ENCODE results near the gene SOCS2.
"Not testable (repeated sequence)": the region's sequence is repeated elsewhere in the genome, so short reads cannot be mapped to it uniquely, and the experiment has no call there.

Gene SOCS2

DNA sequence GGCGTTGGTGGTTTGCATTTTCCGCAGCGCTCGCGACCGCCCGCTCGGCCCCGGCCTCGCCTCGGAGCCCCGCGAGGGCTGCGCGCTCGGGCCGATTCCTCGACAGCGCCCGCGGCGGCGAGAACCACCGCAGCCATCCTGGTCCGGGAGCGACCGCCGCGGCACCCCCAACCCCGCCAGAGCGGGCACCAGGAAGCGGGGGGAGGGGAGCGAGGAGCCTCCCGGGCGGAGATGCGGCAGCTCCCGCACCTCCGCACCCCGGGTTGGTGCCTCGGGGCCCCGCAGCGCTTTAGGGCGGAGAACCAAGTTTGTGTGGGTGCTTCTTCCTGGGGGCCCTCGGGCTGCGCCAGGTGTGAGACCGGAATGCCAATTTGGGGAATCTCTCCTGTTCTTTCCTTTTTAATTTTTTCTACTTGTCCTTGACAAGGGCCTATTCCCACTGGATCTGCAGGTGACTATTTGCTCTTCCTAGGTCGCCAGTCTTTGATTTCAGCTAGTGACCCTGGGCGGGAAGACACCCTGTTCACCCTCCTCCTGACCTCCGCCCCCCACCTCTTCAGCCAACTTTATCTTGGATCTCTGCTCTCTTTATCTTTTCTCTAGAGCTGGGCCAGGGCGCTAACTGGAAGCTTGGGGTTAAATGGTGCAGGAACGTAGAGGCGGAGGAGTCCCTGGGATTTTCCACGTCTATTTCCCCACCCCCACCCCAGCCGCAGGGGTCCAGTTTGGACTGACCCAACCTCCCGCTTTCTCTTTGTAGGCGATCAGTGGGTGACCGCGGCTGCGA is at the start of gene SOCS2:
Gene SOCS2, plus strand, starts transcription at position 751 of the 787 bp plus-strand sequence. CDS start 223 bp downstream, outside the sequence.
- no peak for FAIRE-seq

- FAIRE-seq: no peak
Measured at GRCh38 chr12:93524386-93525133, 47.9 kb upstream of the SOCS2 start.

- FAIRE-seq: no peak
Measured at GRCh38 chr12:93526786-93527428, 45.6 kb upstream of the SOCS2 start.

DNA sequence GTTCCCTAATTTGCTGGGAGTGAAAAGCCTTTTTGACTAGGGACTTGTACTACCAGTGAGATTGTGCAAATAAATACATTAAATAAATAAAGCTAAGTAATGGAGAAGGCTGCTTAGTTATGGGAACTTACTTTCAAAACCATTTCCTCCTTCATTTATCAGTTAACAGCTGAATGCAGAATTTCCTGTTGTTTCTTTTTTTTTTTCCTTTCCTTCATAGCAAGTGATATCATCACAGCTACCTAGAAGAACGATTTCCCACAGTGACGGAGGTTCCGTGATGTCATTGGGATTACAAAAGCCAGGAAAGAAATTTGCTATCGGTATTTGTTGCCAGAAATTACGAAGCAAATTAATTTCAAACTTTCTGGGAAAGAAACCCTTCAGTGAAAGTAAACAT is 42.1 kb upstream of the SOCS2 start:
- no peak for FAIRE-seq

- no peak for FAIRE-seq
Measured at GRCh38 chr12:93533310-93533709, 39.2 kb upstream of the SOCS2 start.

- FAIRE-seq: no peak
Measured at GRCh38 chr12:93536111-93536765, 36.2 kb upstream of the SOCS2 start.

DNA sequence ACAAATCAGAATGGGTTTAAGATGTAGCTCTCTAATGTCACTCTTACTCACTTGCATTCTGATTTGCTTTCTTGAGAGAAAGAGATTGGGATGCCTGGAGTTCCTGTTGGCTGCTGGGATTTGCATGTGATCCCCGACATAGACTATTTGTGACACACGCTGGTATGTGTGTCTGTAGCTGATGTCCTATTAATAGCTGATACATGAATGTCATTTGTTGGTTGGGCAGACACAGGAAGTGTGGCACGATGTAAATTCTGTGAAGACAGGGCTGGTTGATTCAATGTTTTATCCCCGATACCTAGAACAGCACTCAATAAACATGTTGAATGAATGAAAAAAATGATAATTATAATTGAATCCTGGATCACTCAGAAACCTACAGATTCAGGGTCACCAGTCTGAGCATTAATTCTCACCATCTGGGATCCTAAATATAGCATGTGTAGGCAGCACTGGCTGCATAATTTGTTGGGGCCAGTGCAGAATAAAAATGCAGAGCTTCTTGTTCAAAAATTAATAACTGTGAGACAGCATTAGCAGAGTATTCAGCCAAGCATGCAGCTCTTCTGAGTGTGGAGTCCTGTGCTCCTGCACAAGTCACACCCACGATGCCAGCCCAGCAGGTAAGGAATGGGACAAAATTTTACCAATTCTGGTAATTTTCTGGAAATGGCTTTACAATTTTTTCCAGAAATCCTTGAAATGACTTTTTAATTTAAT is 35.5 kb upstream of the SOCS2 start:
- FAIRE-seq: no peak

- FAIRE-seq: no peak
Measured at GRCh38 chr12:93537769-93538168, 34.7 kb upstream of the SOCS2 start.

- no peak for FAIRE-seq
Measured at GRCh38 chr12:93539821-93540220, 32.7 kb upstream of the SOCS2 start.

DNA sequence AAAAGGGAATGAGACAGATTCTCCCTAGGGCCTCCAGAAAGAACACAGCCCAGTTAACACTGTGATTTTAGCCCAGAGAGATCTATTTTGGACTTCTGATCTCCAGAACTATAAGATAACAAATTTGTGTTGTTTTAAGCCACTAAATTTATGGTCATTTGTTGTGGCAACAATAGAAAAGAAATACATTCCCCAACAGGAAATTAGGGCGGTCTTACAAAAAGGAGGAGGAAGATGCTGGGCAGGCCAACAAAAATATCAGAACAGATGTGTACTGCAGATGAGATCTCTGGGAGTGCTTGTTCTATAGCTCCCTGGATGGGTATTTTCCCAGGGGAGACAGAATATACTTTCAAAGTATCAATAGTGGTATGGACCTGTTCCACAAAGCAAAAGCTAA is 32.0 kb upstream of the SOCS2 start:
- no peak for FAIRE-seq

GRCh38 chr12:93541578-93542225 is 30.8 kb upstream of the SOCS2 start:
- FAIRE-seq: no peak

DNA sequence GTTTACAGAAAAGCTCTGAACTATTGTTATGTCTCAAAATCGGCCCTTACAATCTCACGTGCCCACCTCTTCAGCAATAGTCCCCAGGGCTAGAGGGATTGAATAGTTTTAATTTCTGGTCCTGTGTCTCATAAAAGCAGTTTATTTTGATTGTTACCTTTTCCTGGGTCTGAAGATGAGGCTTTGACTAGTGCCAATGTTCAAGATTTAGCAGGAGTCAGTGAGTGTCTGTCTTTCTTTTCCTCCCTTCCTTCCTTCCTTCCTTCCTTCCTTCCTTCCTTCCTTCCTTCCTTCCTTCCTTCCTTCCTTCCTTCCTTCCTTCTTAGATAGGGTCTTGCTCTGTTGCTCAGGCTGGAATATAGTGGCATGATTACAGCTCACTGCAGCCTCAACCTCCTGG is 24.7 kb upstream of the SOCS2 start:
- FAIRE-seq: no peak

GRCh38 chr12:93549174-93549573 is 23.3 kb upstream of the SOCS2 start:
- FAIRE-seq: no peak

GRCh38 chr12:93550748-93551611 is 21.5 kb upstream of the SOCS2 start:
- FAIRE-seq: no peak

DNA sequence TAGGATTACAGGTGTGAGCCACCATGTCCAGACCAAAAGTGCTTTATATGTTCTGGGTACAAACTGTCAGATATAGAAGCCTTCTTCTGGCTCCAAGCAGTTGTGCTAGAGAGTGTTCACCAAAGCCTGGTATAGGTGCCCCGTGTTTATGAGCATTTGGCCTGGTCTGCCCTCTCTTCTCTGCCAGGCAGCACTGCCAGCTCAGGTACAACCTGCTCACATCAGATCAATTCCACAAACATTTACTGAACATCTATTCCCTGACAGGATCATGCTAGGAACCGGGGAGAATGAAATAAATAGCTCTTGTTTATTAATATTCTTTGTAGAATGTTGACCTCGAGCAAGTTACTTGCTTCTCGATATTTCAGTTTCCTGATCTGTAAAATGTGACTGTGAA is 20.0 kb upstream of the SOCS2 start:
- no peak for FAIRE-seq

GRCh38 chr12:93557879-93558278 is 14.6 kb upstream of the SOCS2 start:
- FAIRE-seq: not testable (repeated sequence)

- FAIRE-seq: not testable (repeated sequence)
Measured at GRCh38 chr12:93558685-93559084, 13.8 kb upstream of the SOCS2 start.

GRCh38 chr12:93563807-93564538 is 8.5 kb upstream of the SOCS2 start:
- FAIRE-seq: no peak

- FAIRE-seq: no peak
Measured at GRCh38 chr12:93565760-93566159, 6.7 kb upstream of the SOCS2 start.

DNA sequence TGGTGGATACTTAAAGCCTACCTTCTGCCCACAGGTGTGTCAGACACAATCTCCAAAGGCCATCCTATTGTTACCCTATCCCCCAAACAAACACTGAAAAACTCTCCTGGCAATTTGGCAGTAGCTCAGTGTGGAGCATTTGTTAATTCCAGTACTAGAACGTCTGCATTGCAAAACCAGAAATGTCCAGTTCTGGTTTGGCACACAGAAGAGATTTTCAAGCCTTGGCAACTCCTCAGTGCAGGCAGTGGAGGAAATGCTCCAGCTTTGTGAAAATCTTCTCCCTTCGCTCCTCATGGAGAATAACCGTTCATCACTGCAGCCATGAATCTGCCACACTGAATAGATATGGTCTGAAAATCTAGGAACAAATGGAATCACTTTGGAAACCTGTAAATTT is 5.3 kb upstream of the SOCS2 start:
- FAIRE-seq: no peak

Data from colon (tissue), 2 donors.